Stimulated activated naive CD8-positive, alpha-beta T cell treated with anti-CD3 and anti-CD28 coated beads, Interleukin-15, Interleukin-2, amounts not matched to agents 100 U/mL and 50 U/mL, for 24 hours (primary cell): ENCODE results near the gene FAM83B.
"Not testable (repeated sequence)": the region's sequence is repeated elsewhere in the genome, so short reads cannot be mapped to it uniquely, and the experiment has no call there.

Experiments
- ATAC-seq: fragments of 150-1000 bp; cut with Tn5 transposase; one replicate; pipeline ENCODE4 v1.10.0; 2021
- DNase-seq: peaks from one replicate; pipeline ENCODE4 v3.0.0; 2021

The FAM83B gene

GRCh38 chr6:54861905-54862616 is 15.5 kb downstream of the FAM83B start:
- ATAC-seq (no peak), DNase-seq (no peak)

DNA sequence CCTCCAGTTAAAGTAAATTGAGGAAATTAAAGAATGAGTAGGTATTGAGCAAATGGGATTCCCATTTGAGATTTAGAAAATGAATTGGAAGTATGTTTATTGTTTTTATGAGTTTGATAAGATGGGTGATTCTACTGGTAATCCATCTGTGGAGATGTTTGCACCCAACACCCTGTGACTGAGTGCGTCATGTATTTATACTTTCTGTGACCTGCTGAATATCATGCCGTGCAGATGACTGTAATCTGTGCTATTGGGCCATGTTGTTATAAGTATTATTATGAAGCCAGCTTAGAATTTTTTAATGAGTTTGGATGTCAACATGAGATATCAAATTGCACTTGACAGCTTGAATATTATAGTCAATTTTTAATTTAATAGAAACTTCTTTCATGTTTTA is 17.7 kb downstream of the FAM83B start:
- no peak for ATAC-seq
- no peak for DNase-seq

DNA sequence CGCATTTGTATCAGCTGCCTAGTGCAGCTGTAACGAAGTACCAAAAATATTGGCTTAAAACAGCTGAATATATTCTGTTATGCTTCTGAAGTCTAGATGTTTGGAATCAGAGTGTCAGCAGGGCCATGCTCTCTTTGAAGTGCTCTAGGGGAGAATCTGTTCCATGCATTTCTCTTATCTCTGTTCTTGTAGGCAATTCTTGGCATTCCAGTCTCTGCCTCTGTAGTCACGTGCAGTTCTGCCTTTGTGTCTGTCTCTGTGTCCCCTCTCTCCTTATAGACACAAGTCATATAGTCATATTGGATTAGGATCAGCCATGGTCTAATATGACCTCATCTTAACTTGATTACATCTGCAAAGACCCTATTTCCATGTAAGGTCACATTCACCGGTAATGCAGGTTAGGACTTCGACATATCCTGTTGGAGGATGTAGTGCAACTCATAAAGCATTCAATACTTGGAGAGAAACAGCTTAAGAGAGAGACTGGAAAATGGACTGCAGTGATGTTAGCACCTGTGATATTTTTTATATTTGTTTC is 18.6 kb downstream of the FAM83B start:
- no peak for DNase-seq

GRCh38 chr6:54868556-54868955 is 22.0 kb downstream of the FAM83B start:
- DNase-seq (no peak), ATAC-seq (no peak)

More for the DNA sequence above, 18.6 kb downstream of the FAM83B start:
- no peak for ATAC-seq

GRCh38 chr6:54873599-54873998 is 27.0 kb downstream of the FAM83B start:
- ATAC-seq (no peak), DNase-seq (no peak)

- no peak for DNase-seq
- no peak for ATAC-seq
These were observed 27.9 kb downstream of the FAM83B start for GRCh38 chr6:54874349-54875048.

DNA sequence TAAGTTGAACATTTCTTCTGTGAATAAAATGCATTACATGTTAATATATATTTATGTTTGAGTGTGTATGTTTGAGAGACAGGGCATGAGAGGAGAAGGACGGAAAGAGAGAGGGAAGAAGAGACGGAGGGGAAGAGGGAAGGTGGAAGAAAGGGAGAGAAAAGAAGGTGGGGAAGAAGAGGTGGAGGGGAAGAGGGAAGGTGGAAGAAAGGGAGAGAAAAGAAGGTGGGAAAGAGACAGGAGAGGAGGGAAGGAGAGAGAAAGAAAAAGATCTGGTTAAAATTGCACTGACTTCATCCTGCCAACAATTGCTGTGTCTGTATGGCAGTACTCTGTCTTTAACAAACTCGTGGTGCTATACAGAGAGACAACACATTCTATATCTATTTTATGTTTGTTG is 29.0 kb downstream of the FAM83B start:
- DNase-seq (no peak), ATAC-seq (no peak)

- ATAC-seq (no peak), DNase-seq (no peak)
These were observed 29.8 kb downstream of the FAM83B start for GRCh38 chr6:54876365-54876764.

- no peak for DNase-seq
- ATAC-seq: no peak
These were observed 30.3 kb downstream of the FAM83B start for GRCh38 chr6:54876871-54877270.

- DNase-seq: no peak
- ATAC-seq: no peak
These were observed 31.2 kb downstream of the FAM83B start for GRCh38 chr6:54877713-54878317.

- ATAC-seq (no peak), DNase-seq (no peak)
These were observed 32.1 kb downstream of the FAM83B start for GRCh38 chr6:54878718-54879117.

- ATAC-seq (no peak), DNase-seq (no peak)
These were observed 32.8 kb downstream of the FAM83B start for GRCh38 chr6:54879188-54879985.

DNA sequence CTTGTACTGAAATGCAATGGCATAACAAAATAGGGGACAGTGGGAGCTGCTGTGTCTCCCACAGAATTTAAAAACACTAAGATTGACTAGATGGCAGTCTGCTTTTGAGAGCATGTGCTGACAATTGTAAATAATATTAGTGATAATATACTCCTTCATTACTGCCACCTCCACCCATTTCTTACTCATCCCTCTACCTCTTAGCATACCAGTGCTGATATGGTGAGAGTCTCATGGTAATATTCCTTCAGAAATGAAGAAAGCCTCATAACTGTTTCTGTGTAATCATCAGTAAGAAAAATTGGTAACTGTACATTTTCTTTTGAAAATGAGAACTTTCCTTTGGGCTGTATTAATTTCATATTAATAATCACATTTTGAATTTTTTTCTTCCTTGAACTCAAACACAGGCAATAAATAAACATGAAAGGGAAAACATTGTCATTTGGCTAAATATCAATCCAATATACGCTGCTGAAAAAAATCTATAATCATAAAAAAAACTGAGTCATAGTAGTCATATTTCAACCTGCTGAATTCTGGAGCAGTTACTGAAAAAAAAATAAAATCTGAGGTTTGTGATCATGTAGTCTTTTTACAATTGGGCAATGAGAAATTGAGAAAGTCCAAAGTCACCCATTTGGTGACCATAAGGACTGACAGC is 34.6 kb downstream of the FAM83B start:
- DNase-seq (no peak), ATAC-seq (no peak)

GRCh38 chr6:54881891-54882290 is 35.3 kb downstream of the FAM83B start:
- DNase-seq, ATAC-seq: not testable (repeated sequence)

DNA sequence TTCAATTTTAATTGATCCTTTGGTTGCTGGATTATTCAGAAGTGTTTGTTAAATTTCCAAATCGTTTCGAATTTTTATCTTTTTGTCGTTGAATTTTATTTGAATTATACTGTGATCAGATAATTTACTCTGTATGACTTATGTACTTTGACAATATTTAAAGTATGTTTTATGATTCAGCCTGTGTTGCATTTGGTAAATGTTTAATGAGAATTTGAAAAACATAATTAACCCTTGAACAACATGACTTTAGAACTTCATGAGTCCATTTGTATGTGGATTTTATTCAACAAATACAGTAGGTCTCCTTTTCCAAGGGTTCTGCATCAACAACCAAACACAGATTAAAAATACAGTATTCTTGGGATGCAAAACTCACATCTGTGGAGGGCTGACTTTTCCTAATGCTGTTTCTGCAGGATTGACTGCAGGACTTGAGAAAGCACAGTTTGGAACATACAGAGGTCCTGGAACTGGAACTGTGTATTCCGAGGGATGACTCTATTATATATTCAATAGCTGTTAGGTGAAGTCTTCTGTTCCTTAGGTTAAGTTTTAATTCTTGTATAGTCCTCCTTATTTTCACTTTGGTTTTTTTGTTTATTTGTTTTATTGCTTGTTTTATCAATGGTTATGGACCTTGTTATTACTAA is 40.5 kb downstream of the FAM83B start:
- DNase-seq (no peak), ATAC-seq (no peak)

DNA sequence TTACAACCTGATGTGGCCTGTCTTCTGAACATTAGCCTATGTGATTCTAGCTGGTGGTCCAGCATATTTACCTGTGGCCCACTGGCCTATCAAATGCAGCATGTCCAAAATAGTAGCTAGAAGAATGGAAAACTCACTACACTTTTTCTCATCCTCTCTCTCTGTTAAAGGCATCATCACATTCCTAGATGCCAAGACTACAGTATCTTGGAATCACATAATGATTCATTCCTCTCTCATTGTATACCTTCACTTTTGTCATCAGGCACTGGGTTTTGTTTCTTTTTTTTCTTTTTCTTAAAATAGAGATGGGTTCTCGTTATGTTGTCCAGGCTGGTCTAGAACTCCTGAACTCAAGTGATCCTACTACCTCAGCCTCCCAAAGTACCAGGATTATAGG is 45.0 kb downstream of the FAM83B start:
- DNase-seq: no peak
- ATAC-seq: no peak

GRCh38 chr6:54892831-54893230 is 46.3 kb downstream of the FAM83B start:
- DNase-seq: no peak
- no peak for ATAC-seq

- DNase-seq (no peak), ATAC-seq (no peak)
These were observed 47.2 kb downstream of the FAM83B start for GRCh38 chr6:54893818-54894217.

- ATAC-seq (no peak), DNase-seq (no peak)
These were observed 49.7 kb downstream of the FAM83B start for GRCh38 chr6:54896302-54896701.

- no peak for ATAC-seq
- DNase-seq: no peak
These were observed 51.1 kb downstream of the FAM83B start for GRCh38 chr6:54897462-54898189.

DNA sequence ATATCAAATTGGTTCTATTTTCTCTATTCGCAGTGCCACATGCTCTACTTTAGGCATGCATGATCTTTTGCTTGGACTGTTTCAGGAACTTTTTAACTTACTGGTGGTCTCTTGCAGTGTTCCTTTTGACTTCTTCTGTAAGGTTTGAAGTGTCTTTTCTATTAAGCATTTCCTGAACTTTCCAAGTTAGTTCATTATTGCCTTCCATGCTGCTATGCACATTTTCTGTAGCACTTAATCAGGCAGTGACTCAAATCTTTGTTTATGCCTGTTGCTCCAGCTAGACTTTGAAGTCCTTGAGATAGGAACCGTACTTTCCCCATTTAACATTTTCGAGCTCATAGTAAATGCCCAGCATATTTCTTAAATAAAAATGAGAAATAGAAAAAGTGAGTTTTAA is 52.2 kb downstream of the FAM83B start:
- ATAC-seq (no peak), DNase-seq (no peak)
